Testis (tissue), 2 donors: ENCODE results near the gene OXSR1.

Experiments used
- CTCF ChIP-seq, 3 experiments: fragments of 450-650 bp in 2 of 3; fragments of 200-600 bp in 1 of 3; sonication (generic) in 1 of 3; IDR thresholded peaks; one replicate each; pipeline ENCODE4 v1.5.1; 2016 to 2019; ENCODE audit warnings: antibody characterized with exemption in 3 of 3, mild to moderate bottlenecking in 2 of 3, moderate library complexity in 1 of 3
- POLR2A ChIP-seq: fragments of 450-650 bp; IDR thresholded peaks from one replicate; pipeline ENCODE4 v1.6.1; 2017; ENCODE audit warnings: antibody characterized with exemption, mild to moderate bottlenecking, moderate library complexity

DNA sequence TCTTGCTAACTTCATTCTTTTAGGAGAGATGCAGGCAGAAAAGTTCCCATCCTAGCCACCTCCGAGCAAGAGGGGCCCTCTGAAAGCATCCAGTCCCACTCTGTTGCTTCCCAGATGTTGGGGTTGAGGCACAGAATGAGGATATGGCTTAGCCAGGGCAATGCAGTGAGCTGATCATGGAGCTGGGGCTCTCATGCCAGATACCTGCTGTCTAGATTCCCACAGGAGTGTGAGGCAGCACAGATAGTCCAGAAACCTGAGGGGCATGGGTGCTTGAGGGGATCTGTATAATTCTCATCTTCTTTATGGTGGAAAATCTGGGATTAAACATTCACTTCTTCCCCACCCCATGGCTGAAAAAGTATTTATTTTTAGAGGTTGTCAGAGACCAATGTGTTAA lies 101.5 kb downstream of the OXSR1 start:
- TF ChIP-seq CTCF (IDR thresholded peaks at IDR 0.05): no peak
- no peak for TF ChIP-seq POLR2A
